Measurements from ENCODE around the gene BCAR1. TPM values are rescaled to one million over a fixed set of nuclear protein-coding genes. Genes with fewer than 3 reads are reported as not detected.

BCAR1 gene
- total RNA-seq, 1 experiment from 2014 or later: 95.6 TPM

- no peaks in the 10 kb centered on the region for H3K27me3 Mint-ChIP-seq (ENCODE audit: low read depth)
Measured at GRCh38 chr16:75265911-75266701, 14.7 kb upstream of the BCAR1 start.

GRCh38 chr16:75264999-75265910 lies 13.8 kb upstream of the BCAR1 start:
- ATAC-seq: peak; percentile 3; the same call in 1 of the 2 replicates
- Mint-ChIP-seq H3K27ac (no peak overlapping the region), H3K9me3 (no peaks in the 10 kb centered on the region), H3K4me1 (peaks cover 46% of the 10 kb centered on the region), H3K36me3 (no peaks in the 10 kb centered on the region), H3K27me3 (ENCODE audit: low read depth) (no peaks in the 10 kb centered on the region), H3K4me3 (peak overlapping the region; percentile 76)
- CTCF ChIA-PET: interaction anchor here (0.7 to 1.6 kb wide), 8 partner anchors 9 to 120 kb away, joined by 3 to 6 read pairs (median 4); no protein-coding TSS in a partner anchor
- POLR2A ChIA-PET: interaction anchor here (1.0 to 7.0 kb wide), 5 partner anchors 11 to 230 kb away, joined by 3 to 57 read pairs (median 3); partner anchors contain the start of gene CHST6
- DNase-seq (ENCODE audit: low spot score): no peak
- TF ChIP-seq ZNF263 (CRISPR knock-in tag; IDR thresholded peaks at IDR 0.05; ENCODE audit: low read depth) (no peak), ESRRA (CRISPR knock-in tag; IDR thresholded peaks at IDR 0.05; ENCODE audit: borderline replicate concordance) (peak; percentile 51; the same call in 1 of the 2 replicates), OVOL2 (CRISPR knock-in tag; IDR thresholded peaks at IDR 0.05; ENCODE audit: borderline replicate concordance) (no peak), RELA (CRISPR knock-in tag; IDR thresholded peaks at IDR 0.05; ENCODE audit: borderline replicate concordance) (peak; percentile 56; the same call in 1 of the 2 replicates), ZNF317 (CRISPR knock-in tag; IDR thresholded peaks at IDR 0.05; ENCODE audit: borderline replicate concordance, low read depth) (no peak), FOXJ3 (CRISPR knock-in tag; IDR thresholded peaks at IDR 0.05; ENCODE audit: borderline replicate concordance) (no peak)

More at GRCh38 chr16:75265911-75266701, 14.7 kb upstream of the BCAR1 start:
- peak; percentile 78 for ATAC-seq
- ChIA-PET CTCF (interaction anchor here (0.7 to 1.6 kb wide), 7 partner anchors 10 to 119 kb away, joined by 3 to 6 read pairs (median 3); no protein-coding TSS in a partner anchor), POLR2A (interaction anchor here (0.9 to 7.0 kb wide), 6 partner anchors 10 to 229 kb away, joined by 3 to 57 read pairs (median 3); partner anchors contain the start of gene CHST6)
- TF ChIP-seq JUN (CRISPR knock-in tag; IDR thresholded peaks at IDR 0.05): no peak
- no peak for TF ChIP-seq USF1 (CRISPR knock-in tag; IDR thresholded peaks at IDR 0.05)
- 0 out of 2 replicates have a peak, but pooled peaks have one; percentile 64 for TF ChIP-seq TP53 (CRISPR knock-in tag; IDR thresholded peaks at IDR 0.05)
- peak; percentile 28; the same call in 1 of the 2 replicates for TF ChIP-seq ZNF423 (CRISPR knock-in tag; IDR thresholded peaks at IDR 0.05)
- no peak for TF ChIP-seq NFATC4 (CRISPR knock-in tag; IDR thresholded peaks at IDR 0.05)
- TF ChIP-seq ZBTB43 (CRISPR knock-in tag; IDR thresholded peaks at IDR 0.05): peak; percentile 67; the same call in 1 of the 2 replicates
- TF ChIP-seq E2F1 (CRISPR knock-in tag; IDR thresholded peaks at IDR 0.05): no peak
- TF ChIP-seq KAT7 (CRISPR knock-in tag; IDR thresholded peaks at IDR 0.05; ENCODE audit: borderline replicate concordance): no peak; the same call in 1 of the 2 replicates
- TF ChIP-seq ZNF281 (CRISPR knock-in tag; IDR thresholded peaks at IDR 0.05): peak; percentile 83; the same call in 1 of the 2 replicates
- peak; percentile 3; the same call in 1 of the 2 replicates for TF ChIP-seq MYBL2 (CRISPR knock-in tag; IDR thresholded peaks at IDR 0.05)
- TF ChIP-seq SP1 (CRISPR knock-in tag; conservative IDR thresholded peaks at IDR 0.05): peak; percentile 33; the same call in 1 of the 2 replicates
- Mint-ChIP-seq H3K27ac (peak overlapping the region; percentile 90), H3K9me3 (no peaks in the 10 kb centered on the region), H3K4me1 (peaks cover 39% of the 10 kb centered on the region), H3K36me3 (no peaks in the 10 kb centered on the region), H3K4me3 (peak overlapping the region; percentile 74)
- DNase-seq (ENCODE audit: low spot score): peak; percentile 90

Data from WTC11 (cell line).